GM18526 (cell line): ENCODE measurements around the gene TBL1X.

ENCODE experiments used
- POLR2A ChIP-seq: IDR thresholded peaks from 3 replicates; pipeline ENCODE4 v1.6.1; 2011; ENCODE audit not compliant: insufficient read length; ENCODE audit errors: extremely low read depth

Gene TBL1X

DNA sequence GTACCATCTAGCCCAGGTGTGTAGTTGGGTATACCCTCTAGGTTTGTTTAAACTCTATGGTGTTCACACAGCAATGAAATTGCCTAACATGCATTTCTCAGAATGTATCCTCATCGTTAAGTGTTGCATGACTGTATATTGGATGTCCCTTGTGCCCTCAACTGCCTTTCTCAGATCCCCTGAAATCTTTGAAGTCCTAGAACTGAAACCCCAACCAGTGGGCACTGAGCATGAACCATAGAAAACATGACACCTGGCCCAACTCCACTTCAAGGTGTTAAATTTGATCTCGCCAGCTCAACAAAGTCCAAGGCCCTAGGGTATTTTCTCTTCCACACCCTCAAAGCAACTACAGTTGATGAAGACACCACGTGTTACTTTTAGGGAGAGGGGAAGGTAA is 265.2 kb downstream of the TBL1X start:
- no peak for TF ChIP-seq POLR2A

GRCh38 chrX:9730752-9731151 is 265.9 kb downstream of the TBL1X start:
- no peak for TF ChIP-seq POLR2A

- TF ChIP-seq POLR2A, result no peak
These were observed 272.5 kb downstream of the TBL1X start for GRCh38 chrX:9737363-9737762.

DNA sequence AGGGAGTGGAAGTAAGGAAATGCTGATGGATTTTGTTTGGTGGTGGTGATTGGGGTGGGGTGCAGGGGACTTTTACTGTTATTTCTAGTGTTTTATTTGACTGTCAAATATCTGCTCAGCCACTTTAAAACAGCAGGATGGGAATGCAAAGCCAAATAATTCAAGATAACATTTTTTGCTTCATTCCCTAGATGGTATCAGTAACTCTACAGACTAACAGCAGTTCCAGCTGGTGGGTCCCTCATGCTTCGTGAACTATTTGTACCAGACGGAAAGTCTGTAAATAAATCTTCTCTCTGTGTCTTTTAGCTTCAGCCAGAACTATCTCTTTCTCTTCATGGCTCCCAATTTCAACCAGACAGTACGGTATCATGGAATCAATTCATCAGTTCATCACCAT is 273.3 kb downstream of the TBL1X start:
- no peak for TF ChIP-seq POLR2A

DNA sequence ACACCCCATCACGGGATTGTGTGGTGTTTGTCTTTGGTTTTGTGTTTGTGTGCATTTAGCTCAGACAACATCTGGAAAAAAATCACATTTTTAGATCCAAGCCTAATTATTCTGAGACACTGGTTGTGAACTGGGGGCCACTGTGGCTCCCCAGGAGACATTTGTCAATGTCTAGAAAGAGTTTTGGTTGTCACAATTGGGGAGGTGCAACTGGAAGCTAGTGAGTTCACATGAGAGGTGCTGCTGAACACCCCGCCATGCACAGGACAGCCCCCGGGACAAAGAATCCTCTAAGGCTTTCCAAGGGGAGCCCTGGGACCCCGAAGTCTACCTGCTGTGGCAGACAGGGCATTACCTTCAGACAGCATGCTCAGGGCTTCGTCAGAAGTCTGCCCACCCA is 274.3 kb downstream of the TBL1X start:
- TF ChIP-seq POLR2A, result no peak

DNA sequence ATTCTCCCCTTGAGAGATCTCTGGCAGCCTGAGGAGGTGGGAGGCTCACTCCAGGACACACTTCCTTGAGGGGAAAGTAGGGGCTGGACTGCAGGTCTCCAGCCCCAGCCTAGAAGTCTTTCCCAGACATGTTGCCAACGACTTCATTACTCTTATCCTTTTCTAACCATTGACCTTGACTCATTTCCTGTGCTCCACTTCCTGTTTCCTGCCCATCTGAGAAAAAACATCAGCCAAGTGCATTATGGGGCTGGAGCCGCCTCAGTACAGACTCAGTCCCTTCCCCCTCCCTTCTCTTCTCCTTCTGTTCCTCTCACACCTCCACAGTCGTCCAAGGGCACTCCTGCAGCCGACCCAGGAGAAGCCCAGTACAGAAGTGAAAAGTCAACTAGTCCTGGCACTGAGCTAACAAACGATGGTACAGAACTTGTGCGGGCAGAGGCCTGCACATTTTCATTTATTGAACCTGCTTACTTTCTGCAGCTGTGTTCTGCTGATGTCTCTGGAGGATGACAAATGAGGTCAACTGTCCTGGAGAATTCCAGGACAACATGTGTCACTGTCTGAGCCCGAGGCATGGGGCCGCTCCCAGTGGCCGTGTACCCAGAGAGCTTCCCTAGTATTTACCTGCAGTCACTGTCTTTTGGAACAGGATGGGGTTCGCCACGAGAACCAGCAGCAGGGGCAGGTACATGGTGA is 280.7 kb downstream of the TBL1X start:
- no peak for TF ChIP-seq POLR2A

DNA sequence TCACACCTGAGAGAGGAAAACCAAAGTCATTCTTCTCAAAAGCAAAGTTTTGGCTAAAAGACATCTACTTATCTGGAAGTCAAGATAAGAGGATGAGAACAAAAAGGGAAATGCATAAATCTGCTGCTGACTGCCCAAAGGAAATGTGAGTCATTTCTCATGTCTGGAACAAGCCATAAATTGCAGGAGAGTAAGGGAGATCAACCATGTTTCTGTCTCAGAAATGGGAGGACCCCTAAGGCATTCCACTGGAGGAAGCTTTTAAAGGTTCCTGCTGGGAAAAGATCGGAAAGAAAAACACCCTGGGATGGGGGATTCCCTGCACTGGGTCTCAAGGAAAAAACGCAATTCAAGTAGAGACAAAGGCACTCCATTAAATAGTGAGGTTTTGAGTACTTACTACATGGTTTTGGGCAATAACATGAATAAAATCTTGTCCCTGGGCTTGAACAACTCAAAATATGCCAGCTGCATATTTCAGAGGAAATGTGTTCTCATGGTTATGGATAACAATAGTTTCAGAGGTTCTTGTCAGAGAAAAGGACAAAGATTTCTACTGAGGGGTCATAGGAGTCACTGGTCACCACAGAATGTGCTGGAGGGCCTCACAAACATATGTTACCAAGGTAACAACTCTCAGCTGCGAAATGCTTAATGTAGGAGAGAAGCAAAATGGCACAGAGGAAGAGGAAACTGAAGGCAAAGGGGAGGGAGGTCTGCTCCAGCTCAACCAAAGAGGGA is 281.5 kb downstream of the TBL1X start:
- TF ChIP-seq POLR2A, result no peak

DNA sequence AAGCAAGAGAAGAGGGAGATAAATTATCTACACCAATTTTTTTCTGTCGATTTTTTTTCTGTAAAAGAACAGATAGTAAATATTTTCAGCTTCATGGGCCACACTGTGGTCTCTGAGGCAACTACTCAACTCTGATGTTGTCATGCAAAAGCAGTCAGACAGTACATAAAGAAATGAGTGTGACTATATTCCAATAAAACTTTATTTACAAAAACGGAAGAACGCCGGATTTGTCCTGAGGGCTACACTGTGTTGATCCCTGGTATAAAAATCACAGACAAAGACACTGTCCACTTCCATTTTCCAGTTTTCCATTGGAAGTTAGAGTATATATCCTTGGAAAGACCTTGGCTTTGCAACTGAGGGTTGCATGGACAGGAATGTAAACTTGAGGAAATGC is 282.8 kb downstream of the TBL1X start:
- no peak for TF ChIP-seq POLR2A

DNA sequence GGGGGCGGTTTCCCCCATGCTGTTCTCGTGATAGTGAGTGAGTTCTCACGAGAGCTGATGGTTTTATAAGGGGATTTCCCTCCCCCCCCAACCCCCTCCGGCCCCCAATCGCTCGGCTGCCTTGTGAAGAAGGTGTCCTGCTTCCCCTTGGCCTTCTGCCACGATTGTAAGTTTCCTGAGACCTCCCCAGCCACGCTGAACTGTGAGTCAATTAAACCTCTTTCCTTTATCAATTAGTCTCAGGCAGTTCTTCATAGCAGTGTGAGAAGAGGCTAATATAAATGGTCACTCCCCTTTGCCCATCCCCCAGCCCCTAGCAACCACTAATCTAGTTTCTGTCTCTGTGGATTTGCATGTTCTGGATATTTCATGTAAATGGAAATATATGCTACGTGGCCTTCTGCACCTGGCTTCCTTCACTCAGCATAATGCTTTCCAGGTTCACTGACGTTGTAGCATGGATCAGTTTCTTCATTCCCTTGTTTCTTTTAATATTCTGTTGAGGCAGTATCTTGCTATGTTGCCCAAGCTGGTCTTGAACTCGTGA is 284.4 kb downstream of the TBL1X start:
- TF ChIP-seq POLR2A, result no peak

GRCh38 chrX:9757366-9757765 is 292.5 kb downstream of the TBL1X start:
- no peak for TF ChIP-seq POLR2A

GRCh38 chrX:9758021-9758638 is 293.3 kb downstream of the TBL1X start:
- no peak for TF ChIP-seq POLR2A

- TF ChIP-seq POLR2A, result no peak
These were observed 294.5 kb downstream of the TBL1X start for GRCh38 chrX:9759337-9759736.

DNA sequence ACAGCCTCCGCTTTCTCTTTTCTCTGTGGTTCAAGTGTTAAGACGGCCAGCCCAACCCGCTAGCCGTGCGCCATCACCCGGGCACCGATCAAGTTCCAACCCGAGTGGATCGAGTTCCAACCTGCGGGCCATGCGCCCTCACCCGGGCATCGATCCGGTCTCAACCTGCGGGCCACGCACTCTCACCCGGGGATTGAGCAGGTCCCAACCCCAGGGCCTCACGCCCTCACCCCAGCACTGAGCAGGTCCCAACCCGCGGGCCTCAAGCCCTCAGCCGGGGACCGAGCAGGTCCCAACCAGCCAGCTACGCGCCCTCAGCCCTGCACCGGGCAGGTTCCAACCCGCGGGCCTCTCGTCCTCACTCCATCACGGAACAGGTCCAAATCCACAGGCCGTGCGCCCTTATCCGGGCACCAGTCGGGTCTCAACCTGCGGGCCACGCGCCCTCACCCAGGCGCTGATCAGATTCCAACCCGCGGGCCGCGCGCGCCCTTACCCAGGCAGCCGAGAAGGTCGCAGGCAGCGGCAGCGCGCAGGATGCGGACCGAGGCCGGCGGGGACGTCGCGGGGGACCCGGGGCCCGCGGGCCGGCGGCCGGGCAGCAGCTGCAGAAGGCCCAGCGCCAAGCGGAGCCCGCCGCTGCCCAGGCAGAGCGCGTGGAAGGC is 300.3 kb downstream of the TBL1X start:
- no peak for TF ChIP-seq POLR2A

- no peak for TF ChIP-seq POLR2A
These were observed 300.9 kb downstream of the TBL1X start, which contains the start of gene GPR143 for GRCh38 chrX:9765737-9766097. GPR143 (minus strand) TSS chrX:9765847; CDS start chrX:9765817, 30 bp downstream.

GRCh38 chrX:9767375-9767774 is 302.5 kb downstream of the TBL1X start:
- TF ChIP-seq POLR2A, result no peak
